NCI-H1417 treated with DMSO at 0.1 percent for 48 hours (cell line): Measurements from ENCODE around the gene FUT8.
A peak's percentile ranks its signal among the peaks of the same experiment; 100 is the strongest.

ENCODE experiments used
- DNase-seq: peaks from one replicate; lab custom pipeline; 2025; lab: John Stamatoyannopoulos, UW

FUT8 gene

DNA sequence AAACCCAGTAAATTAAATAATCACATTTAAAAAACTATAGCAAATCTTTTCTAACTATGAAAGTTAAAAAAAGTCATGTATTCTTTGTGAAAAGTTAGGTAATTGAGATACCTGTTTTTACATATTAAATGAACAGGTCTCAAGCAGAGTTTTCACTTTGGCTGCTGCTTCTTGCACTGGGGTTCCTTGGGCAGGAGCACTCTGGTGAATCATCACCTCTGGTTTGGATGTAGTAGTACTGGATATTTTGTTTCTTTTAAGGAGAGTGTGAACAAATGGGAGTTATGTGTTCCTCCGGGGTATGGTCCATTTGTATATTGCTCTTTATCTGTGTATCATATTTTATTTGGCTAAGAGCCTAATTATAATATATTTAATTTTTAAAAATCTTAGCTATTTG, 82.7 kb downstream of the FUT8 start:
- DNase-seq: no peak

DNA sequence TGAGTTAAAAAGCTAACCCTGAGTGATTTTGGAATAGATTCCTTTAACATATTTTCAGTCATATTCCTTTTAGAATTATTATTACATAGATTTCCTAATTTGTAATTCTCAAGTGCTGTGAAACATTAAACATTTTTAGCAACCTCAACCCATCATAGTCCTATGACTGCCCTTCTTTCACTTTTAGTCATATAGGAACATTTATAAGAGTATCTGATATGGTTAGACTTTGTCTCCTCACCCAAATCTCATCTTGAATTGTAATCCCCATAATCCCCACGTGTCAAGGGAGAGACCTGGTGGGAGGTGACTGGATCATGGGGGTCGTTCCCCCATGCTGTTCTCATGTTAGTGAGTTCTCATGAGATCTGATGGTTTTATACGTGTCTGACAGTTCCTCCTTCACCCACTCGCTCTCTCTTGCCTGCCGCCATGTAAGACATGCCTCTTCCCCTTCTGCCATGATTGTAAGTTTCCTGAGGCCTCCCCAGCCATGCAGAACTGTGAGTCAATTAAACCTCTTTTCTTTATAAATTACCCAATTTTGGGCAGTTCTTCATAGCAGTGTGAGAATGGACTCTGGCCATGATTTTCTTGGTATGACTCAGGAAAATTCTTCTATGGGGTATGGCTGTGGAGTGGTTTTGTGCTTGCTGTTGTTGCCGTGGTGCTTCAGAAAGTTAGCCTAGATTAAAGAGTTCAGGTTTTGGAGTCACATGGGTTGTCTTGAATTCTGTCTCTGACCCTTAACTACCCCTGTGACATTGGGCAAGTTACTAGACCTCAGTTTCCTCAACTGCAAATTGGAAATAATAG, 83.9 kb downstream of the FUT8 start:
- DNase-seq: no peak

DNA sequence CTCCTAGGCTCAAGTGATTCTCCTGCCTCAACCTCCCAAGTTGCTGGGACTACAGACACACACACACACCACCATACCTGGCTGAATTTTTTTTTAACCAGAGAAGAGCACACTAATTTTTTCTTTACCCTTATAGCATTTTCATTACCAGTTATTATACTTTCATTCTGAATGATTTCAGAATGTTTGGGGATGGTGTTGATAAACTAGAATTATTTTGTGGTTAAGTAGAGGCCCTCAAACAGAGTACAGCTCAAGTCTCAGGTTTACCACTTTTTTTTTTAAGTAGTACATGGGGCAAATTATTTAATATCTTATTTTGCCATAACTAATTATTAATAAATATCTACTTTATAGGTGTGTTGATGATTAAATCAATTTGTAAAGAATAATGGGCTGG, 86.6 kb downstream of the FUT8 start:
- no peak for DNase-seq

DNA sequence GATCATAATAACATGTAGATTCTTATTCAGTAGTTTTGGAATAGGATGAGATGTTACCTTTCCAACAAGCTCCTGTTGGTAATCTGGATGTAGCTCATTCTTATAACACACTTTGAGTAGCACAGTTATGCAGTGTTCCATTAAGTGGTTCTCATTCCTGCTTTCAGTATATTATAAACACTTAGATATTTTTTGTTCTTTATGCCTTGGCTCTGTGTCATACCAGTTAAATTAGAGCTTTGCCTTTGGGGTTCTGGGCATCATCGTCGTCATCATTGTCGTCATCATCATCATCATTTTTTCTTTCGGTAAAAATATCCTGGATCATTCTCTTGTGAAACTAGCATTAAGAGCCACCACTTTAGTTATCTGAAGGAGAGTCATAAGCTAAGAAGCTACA, 87.5 kb downstream of the FUT8 start:
- DNase-seq: no peak

DNA sequence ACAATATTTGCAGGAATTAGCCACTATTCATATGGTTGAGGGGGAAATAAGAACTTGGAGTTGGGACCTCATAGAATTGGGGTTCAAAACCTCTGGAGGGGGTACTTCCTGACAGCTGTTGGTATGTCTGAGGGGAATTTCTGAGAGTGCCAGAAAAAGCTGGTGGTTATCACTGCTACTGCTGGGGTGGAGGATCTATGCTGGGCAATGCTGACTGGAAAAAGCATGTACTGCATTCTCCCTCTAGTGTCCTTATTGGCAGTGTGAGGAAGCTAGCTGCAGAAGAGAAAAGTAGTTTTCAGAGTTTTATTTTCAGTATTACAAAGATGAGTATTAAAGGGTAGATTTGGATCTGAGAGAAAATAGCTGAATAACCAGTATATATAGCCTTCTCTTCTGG, 88.8 kb downstream of the FUT8 start:
- no peak for DNase-seq

DNA sequence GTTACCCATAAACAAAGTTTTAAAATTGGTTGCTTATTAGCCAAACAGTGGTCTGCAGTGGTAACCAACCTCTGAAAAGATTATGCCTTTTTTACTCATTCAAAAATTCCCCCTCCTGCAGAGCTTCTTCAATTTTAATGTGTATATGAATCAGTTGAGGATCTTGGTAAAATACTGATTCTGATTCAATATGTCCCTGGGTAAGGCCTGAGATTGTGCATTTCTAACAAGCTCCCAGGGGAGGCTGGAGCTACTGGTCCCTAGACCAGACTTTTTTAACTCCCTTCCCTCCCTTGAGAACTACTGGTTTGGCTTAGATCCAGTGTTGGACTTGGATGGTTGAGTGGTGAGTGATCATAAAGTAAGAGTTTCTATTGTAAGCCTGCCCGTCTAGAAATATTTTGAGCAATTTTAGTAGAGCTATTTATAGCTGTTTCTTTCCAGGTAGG, 90.2 kb downstream of the FUT8 start:
- no peak for DNase-seq

DNA sequence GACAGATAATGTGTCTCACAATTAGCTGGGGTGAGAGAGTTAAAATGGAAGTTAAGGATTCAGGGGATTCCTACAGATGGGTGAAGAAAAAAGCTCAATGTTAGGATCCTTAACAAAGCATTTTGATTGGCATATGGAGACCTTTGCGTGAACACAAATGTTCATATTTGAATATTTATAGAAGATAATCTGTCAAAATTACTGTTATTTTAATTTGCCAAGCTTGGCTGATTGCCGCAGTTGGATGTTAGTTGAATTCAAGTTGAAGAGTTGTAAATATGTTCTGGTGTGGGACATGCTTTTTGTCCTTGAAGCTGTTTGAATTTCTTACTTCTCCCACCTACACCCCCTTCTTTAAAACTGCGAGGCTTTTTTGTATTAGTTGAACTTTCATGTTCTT, 91.2 kb downstream of the FUT8 start:
- DNase-seq: no peak

DNA sequence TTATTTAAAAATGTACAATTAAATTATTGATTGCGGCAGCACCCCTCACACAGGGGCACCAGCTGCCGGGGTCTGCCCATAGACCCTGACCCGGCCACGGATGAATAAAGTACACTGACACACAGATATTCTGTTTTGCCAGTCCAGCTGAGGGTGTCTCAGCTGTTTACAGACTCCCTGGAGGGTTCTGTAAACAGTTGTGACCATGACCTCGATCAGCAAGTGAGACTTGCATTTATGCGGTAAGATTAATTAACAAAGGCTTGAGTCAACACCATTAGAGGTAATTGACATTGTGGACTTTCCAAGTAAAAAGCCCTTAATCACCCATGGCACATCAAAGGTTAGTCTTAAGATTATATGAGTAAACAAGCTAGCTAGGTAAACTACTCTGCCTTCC, 94.3 kb downstream of the FUT8 start:
- DNase-seq: peak; percentile 60

DNA sequence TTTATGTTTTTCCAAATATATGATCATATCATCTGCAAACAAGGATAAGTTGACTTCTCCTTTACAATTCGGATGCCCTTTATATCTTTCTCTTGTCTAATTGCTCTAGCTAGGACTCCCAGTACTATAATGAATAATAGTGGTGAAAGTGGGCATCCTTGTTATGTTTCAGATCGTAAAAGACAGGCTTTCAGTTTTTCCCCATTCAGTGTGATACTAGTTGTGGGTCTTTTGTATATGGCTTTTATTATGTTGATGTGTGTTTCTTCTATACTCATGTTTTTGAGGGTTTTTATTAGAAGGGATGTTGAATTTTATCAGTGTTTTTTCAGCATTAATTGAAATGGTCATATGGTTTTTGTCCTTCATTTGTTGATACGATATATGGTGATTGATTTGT, 97.3 kb downstream of the FUT8 start:
- no peak for DNase-seq

DNA sequence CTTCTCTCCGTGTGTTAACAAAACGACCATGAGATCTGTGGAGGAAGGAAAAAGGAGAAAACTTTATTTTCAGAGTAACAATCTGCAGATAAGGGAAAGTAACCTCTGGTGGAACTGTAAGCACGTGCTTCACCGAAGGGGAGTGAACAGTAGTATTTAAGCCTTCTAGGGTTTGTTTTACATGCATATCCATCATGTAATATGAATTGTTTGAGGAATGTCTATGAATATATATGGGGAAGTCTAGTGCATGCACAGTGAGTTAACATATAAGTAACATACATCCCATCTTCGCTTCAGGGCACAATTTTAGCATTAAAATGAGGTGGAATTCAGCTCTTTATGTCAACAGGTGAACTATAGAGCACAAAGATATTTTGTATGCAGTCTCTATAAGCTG, 101.1 kb downstream of the FUT8 start:
- DNase-seq: no peak

DNA sequence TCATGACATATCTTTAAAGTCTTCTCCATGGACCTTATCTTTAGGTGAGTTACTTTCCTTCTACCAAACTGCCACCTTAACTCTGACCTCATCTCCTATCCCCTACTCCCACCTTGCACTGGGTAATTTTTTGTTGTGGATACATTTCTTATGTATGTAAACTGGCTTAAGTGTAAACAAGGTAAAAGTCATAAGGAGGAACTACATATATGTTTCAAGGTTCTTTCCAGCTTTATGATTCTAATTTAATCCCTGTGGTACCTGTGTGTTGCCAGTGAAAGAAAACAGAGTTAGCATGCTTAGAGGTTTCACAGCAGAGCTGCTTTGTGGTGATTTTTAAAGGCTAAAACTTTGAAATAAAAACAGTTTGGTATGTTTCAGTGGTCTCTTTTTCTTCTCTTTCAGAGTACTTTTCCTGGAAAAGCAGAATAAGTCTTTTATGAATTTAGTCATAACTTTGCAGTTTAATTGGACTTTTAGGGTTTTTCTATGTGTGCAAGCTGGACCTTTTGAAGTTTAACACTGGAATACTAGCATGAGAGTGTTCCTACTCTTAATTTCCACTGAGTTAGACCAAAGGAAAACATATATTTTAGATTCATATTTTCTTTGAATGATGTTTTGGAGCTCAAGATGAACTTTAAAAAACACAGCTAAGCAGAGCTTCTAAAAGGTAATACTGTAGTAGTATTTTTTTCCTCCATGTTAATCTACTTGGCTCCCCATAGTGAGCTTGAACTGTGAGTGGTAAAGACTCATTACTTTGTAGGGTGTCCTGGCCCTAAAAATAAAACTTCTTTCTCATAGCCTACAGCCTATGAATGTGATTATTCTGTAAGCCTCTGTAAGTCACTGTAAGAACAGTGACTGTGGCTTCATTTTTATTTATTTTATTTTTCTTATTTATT, 105.4 kb downstream of the FUT8 start:
- DNase-seq: no peak

DNA sequence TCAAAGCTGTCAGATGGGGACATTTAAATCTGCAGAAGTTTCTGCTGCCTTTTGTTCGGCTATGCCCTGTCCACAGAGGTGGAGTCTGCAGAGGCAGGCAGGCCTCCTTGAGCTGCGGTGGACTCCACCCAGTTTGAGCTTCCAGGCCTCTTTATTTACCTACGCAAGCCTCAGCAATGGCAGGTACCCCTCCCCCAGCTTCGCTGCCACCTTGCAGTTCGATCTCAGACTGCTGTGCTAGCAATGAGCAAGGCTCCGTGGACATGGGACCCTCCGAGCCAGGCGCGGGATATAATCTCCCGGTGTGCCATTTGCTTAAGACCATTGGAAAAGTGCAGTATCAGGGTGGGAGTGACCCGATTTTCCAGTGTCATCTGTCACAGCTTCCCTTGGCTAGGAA, 115.5 kb downstream of the FUT8 start:
- no peak for DNase-seq

DNA sequence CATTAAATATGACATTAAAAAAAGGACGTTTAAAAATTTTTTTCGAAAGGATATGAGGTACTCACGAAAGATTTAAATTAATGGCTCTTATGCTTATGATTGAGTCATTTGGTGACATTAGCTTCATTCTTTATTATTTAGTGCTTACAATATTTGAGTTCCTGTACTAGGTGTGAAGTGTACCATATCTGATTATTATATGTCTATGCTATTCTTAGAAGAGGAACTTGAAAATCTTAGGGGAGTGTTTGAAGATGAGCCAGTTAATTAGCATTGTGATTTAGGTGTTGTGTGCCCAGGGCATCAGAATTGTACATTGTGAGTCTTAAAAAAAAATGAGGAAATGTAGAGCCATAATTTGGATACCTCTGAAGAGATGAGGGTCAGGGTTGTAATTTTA, 118.6 kb downstream of the FUT8 start:
- no peak for DNase-seq

DNA sequence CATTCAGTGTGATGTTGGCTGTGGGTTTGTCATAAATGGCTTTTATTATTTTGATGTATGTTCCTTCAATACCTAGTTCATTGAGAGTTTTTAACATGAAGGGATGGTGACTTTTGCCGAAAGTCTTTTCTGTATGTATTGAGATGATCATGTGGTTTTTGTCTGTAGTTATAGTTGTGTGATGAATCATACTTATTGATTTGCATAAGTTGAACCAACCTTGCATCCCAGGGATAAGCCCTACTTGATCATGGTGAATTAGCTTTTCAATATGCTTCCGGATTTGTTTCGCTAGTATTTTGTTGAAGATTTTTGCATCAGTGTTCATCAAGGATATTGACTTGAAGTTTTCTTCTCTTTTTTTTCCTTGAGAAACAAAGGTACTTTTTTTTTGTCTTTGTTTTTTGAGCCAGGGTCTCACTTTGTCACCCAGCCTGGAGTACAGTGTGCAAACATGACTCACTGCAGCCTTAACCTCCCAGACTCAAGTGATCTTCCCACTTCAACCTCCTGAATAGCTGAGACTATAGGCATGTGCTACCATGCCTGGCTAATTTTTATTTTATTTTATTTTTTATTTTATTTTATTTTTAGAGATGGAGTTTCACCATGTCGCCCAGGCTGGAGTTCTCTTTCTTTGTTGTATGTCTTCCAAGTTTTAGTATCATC, 121.3 kb downstream of the FUT8 start:
- no peak for DNase-seq

DNA sequence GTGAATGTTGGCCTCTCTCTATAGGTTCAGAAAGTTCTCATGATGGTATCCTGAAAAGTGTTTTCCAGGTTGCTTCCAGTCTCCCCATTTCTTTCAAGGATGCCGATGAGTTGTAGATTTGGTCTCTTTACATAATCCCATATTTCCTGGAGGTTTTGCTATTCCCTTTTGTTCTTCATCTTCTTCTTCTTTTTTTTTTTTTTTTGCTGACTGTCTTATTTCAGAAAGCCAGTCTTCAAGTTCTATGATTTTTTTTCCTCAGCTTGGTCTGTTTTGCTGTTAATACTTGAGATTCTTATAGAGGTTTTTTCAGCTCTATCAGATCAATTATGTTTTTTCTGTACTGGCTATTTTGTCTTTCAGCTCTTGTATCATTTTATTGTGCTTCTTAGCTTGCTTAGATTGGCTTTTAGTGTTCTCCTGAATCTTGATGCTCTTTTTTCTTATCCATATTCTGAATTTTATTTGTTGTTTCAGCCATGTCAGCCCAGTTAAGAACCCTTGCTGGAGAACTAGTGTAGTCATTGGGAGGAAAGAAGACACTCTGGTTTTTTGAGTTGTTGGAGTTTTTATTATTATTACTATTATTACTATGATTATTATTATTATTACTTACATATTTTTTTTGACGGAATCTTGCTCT, 124.4 kb downstream of the FUT8 start:
- DNase-seq: no peak

DNA sequence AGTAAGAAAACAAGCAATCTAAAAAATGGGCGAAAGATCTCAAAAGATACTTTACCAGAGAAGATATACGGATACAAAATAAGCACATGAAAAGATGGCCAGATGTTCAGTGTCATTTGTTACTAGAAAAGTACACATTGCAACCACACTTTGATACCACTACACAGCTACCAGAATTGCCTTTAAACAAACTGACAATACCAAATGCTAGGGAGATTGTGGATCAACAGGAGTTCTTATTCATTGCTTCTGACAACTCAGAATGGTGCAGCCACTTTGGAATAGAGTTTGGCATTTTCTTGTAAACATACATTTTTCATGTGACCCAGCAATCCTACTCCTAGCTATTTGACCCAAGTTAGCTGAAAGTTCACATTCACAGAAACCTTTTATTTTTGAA, 136.3 kb downstream of the FUT8 start:
- DNase-seq: no peak

DNA sequence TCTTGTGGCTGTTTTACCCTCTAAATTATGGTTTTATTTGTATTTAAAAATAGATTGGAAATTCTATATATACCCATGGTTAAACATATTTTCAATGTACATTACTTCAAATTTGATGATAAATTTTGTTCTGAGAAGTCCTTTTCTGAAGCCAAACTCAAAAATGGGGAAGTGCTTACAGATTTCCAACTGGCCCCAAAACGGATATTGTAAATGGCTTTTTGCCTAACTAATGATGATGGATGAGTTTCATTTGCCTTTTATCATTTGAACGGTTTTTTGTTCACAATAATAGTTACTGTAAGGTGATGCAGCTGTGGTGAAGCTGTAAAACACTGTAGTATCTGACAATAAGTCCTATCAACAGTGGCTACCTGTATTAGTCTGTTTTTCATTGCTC, 136.9 kb downstream of the FUT8 start:
- no peak for DNase-seq

DNA sequence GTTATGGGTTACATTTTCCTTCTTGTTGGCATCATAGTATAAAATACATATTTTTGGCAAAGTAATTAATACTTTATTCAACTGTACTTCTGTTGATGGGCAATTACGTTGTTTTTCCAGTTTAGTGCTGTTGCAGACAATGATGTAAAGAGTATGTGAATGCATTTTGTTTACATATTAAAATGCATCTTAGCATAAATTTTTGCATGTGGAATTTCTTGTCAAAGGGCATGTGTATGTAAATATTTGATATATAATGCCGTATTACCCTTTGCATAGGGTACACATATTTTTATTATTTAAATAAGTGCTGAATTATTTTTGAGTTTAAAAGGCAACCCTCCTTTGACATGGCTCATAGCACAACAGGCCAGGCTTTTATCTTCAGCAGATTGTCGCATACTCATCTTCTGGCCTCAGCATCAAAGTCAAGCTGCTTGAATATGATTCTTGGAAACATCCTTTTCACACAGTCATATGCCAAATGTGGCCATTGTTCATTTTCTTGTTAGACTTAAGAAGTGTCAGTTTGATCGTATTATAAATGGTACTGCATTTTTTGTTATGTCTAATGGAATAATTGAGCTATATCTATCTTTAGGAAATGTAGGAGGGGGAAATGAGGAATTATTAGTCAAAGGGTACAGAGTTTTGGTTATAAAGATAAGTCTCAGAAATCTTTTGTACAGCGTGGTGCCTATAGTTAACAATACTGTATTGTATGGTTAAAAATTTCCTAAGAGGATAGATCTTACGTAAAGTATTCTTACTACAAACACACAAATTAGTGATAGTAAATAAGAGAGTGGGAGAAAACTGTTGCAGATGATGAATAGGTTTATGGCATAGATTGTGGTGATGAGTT, 138.5 kb downstream of the FUT8 start:
- no peak for DNase-seq

DNA sequence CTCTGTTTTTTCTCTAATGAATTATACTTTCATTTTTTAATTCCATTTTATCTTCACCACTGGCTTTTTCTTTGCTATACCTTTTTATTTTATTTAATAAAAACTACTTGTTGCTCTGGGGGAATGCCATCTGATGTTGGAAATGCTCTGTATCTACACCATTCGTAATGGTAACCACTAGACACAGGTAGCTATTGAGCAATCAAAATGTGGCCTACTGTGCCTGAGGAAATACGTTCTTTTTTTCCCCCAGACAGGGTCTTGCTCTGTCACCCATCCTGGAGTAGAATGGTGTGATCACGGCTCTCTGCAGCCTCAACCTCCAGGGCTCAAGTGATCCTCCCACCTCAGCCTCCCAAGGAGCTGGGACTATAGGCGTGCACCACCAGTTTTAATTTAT, 140.2 kb downstream of the FUT8 start:
- DNase-seq: no peak

DNA sequence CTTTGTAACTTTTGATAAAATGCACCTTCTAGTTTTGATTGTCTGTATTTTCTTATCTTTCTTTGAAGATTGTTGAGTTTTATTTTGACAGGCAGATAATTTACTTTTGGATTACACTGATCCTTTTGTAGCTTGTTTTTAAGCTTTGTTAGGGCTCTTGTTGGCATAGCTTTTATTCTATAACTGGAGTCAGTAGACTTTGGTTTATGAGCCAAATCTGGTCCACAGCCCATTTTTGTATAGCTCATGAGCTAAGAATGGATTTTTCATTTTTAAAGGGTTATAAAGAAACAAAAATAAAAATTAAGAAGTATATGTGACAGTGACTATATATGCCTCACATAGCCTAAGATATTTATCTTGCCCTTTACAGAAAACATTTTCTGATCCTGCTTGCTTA, 142.3 kb downstream of the FUT8 start:
- no peak for DNase-seq

DNA sequence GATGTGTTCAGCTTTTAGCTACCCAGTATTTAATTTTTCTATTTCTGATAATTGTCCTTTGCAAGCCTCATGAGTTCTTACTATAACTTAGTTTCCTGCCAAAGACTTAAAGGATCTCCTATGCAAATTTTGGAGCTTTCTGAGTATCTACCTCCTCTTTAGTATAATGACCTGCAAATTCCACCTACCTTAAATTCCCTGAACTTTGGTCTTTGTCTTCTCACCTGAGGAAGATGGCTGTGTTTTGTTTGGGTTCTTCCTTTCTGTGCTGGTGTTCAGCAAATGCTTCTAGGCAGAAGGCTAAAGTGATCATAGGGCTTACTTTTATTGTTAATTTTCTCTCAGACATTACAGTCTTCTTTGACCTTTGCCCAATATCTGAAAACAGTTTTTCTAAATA, 142.8 kb downstream of the FUT8 start:
- DNase-seq: no peak
